ENCODE results near the gene GALNT17. TPM values are rescaled to one million over a fixed set of nuclear protein-coding genes. Genes with fewer than 3 reads are reported as not detected.

GALNT17 gene
- total RNA-seq, 4 donors from 2014 or later, result 0.63 to 7.5 (median 3.1) TPM

- intact Hi-C loops (cut with DNase I; ENCODE audit: low total_unique reads), result no loop called here
- 51 to 59% methylated on average over 11 of the region's 11 CpGs for WGBS, 2 donors
- no peak overlapping the region for H3K4me3 ChIP-seq (ENCODE audit: low read depth, poor library complexity, severe bottlenecking)
- no peak for DNase-seq (ENCODE audit: low spot score in 2 of 2)
- no peak for TF ChIP-seq POLR2A (IDR thresholded peaks at IDR 0.05)
These were observed 1.9 kb downstream of the GALNT17 start for GRCh38 chr7:71133856-71134255.

DNA sequence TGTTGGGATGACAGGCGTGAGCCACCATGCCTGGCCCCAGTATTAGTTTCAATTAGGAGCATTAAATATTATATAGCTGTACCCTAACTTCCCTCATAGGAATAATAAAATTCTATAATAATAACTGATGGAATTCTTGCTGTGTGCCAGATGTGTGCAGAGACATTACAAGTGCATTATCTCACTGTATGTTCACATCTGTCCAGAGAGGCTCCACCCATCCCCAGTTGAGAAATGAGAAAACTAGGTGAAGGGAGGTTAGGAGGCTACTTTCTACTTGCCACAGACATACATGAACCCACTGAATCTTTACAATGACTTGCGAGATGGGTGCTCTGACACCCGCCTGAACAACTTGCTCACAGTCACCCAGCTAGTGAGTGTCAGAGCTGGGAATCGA, 3.2 kb downstream of the GALNT17 start:
- TF ChIP-seq, protein P1, sequence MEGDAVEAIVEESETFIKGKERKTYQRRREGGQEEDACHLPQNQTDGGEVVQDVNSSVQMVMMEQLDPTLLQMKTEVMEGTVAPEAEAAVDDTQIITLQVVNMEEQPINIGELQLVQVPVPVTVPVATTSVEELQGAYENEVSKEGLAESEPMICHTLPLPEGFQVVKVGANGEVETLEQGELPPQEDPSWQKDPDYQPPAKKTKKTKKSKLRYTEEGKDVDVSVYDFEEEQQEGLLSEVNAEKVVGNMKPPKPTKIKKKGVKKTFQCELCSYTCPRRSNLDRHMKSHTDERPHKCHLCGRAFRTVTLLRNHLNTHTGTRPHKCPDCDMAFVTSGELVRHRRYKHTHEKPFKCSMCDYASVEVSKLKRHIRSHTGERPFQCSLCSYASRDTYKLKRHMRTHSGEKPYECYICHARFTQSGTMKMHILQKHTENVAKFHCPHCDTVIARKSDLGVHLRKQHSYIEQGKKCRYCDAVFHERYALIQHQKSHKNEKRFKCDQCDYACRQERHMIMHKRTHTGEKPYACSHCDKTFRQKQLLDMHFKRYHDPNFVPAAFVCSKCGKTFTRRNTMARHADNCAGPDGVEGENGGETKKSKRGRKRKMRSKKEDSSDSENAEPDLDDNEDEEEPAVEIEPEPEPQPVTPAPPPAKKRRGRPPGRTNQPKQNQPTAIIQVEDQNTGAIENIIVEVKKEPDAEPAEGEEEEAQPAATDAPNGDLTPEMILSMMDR (IDR thresholded peaks at IDR 0.05), result no peak
- TF ChIP-seq POLR2A (IDR thresholded peaks at IDR 0.05), result no peak
- intact Hi-C loops (cut with DNase I; ENCODE audit: low total_unique reads), result no loop called here
- no peak for DNase-seq (ENCODE audit: low spot score in 2 of 2)
- WGBS, 2 donors, result 87 to 97% methylated on average over 4 of the region's 4 CpGs
- H3K4me3 ChIP-seq (ENCODE audit: low read depth, poor library complexity, severe bottlenecking), result no peak overlapping the region

- no peak for DNase-seq (ENCODE audit: low spot score in 2 of 2)
- no peak for TF ChIP-seq POLR2A (IDR thresholded peaks at IDR 0.05)
- TF ChIP-seq, protein P1 (IDR thresholded peaks at IDR 0.05), result no peak
- WGBS, 2 donors, result 37 to 58% methylated on average over 4 of the region's 4 CpGs
- intact Hi-C loops (cut with DNase I; ENCODE audit: low total_unique reads), result no loop called here
- H3K4me3 ChIP-seq (ENCODE audit: low read depth, poor library complexity, severe bottlenecking), result no peak overlapping the region
These were observed 3.7 kb downstream of the GALNT17 start for GRCh38 chr7:71135663-71136062.

- intact Hi-C loops (cut with DNase I; ENCODE audit: low total_unique reads), result no loop called here
- peak in 1 of 2 donors; percentile 23 for DNase-seq (ENCODE audit: low spot score in 2 of 2)
- no peak for TF ChIP-seq POLR2A (IDR thresholded peaks at IDR 0.05)
- TF ChIP-seq, protein P1 (IDR thresholded peaks at IDR 0.05), result no peak
- WGBS, 2 donors, result 71 to 75% methylated on average over 7 of the region's 7 CpGs
- H3K4me3 ChIP-seq (ENCODE audit: low read depth, poor library complexity, severe bottlenecking), result no peak overlapping the region
These were observed 5.5 kb downstream of the GALNT17 start for GRCh38 chr7:71137479-71137878.

DNA sequence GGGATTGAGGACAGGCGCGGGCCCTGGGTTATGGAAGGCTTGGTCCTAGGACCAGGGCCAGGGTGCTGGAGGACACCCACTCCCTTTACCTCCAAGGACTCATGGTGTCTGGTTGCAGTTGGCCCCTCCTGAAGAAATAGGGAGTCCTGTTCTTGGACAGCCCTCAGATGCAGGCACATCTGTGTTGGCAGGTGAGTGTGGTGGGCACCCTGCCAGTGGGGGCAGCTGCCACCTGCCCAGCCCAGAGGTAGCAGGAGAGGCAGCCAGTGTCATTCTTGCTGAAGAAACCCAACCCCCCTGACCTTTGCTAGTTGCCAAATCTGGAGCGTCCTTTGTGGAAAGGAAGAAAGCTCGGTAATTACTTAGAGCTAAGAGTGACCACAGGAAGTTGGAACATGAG, 8.3 kb downstream of the GALNT17 start:
- 68 to 73% methylated on average over 4 of the region's 4 CpGs for WGBS, 2 donors
- no peak overlapping the region for H3K4me3 ChIP-seq (ENCODE audit: low read depth, poor library complexity, severe bottlenecking)
- no peak for TF ChIP-seq POLR2A (IDR thresholded peaks at IDR 0.05)
- TF ChIP-seq, protein P1 (IDR thresholded peaks at IDR 0.05), result no peak
- intact Hi-C loops (cut with DNase I; ENCODE audit: low total_unique reads), result no loop called here
- DNase-seq (ENCODE audit: low spot score in 2 of 2), result peak in 1 of 2 donors; percentile 63

- DNase-seq (ENCODE audit: low spot score in 2 of 2), result no peak
- no peak overlapping the region for H3K4me3 ChIP-seq (ENCODE audit: low read depth, poor library complexity, severe bottlenecking)
- 87 to 90% methylated on average over 6 of the region's 6 CpGs for WGBS, 2 donors
- intact Hi-C loops (cut with DNase I; ENCODE audit: low total_unique reads), result no loop called here
- no peak for TF ChIP-seq POLR2A (IDR thresholded peaks at IDR 0.05)
- TF ChIP-seq, protein P1 (IDR thresholded peaks at IDR 0.05), result no peak
These were observed 13.0 kb downstream of the GALNT17 start for GRCh38 chr7:71144963-71145362.
